Astrocyte (in vitro differentiated cells and primary cell): ENCODE data around the gene HASPIN. TPM values are rescaled to one million over a fixed set of nuclear protein-coding genes. Genes with fewer than 3 reads are reported as not detected.

Source experiments
- DNase-seq: peaks from one replicate; pipeline ENCODE4 v3.0.0-alpha.2; 2010; ENCODE audit warnings: low read depth
- FAIRE-seq: peaks from 2 replicates; lab custom pipeline; 2011; peaks lifted over from hg19 to GRCh38; lab: Jason Lieb, UNC
- H2AFZ ChIP-seq: 2 replicates; pipeline ENCODE4 v1.6.0; 2012; ENCODE audit warnings: low read depth, low read length, inconsistent platforms
- H3K27ac ChIP-seq: 2 replicates; pipeline ENCODE4 v1.5.1; 2011; ENCODE audit warnings: low read depth, low read length, inconsistent platforms
- H3K27me3 ChIP-seq: 2 replicates; pipeline ENCODE4 v1.6.0; 2011; ENCODE audit warnings: low read length, inconsistent platforms; ENCODE audit not compliant: insufficient read depth
- H3K36me3 ChIP-seq: 2 replicates; pipeline ENCODE4 v1.5.1; 2011; ENCODE audit warnings: low read length, inconsistent platforms; ENCODE audit not compliant: insufficient read depth
- H3K4me1 ChIP-seq: 2 replicates; pipeline ENCODE4 v1.5.1; 2011; ENCODE audit warnings: low read length, inconsistent platforms; ENCODE audit not compliant: insufficient read depth
- H3K4me2 ChIP-seq: 2 replicates; pipeline ENCODE4 v1.6.0; 2012; ENCODE audit warnings: low read length, inconsistent platforms
- H3K4me3 ChIP-seq: 2 replicates; pipeline ENCODE4 v1.5.1; 2011; ENCODE audit warnings: low read depth, mild to moderate bottlenecking, low read length, inconsistent platforms; ENCODE audit not compliant: insufficient read depth
- H3K79me2 ChIP-seq: 2 replicates; pipeline ENCODE4 v1.6.0; 2012; ENCODE audit warnings: mild to moderate bottlenecking, low read length, inconsistent platforms; ENCODE audit not compliant: insufficient read depth
- H3K9ac ChIP-seq: 2 replicates; pipeline ENCODE4 v1.6.0; 2012; ENCODE audit warnings: mild to moderate bottlenecking, low read length, inconsistent platforms
- H3K9me3 ChIP-seq: 2 replicates; pipeline ENCODE4 v1.5.1; 2012; ENCODE audit warnings: low read depth, mild to moderate bottlenecking, low read length, inconsistent platforms; ENCODE audit not compliant: insufficient read depth
- H4K20me1 ChIP-seq: 2 replicates; pipeline ENCODE4 v1.6.0; 2012; ENCODE audit warnings: low read length, inconsistent platforms; ENCODE audit not compliant: insufficient read depth
- H3K27ac Mint-ChIP-seq: one replicate; pipeline ENCODE4 v1.8.0; 2021; ENCODE audit warnings: mild to moderate bottlenecking, mixed read lengths; ENCODE audit not compliant: unreplicated experiment
- H3K27me3 Mint-ChIP-seq: one replicate; pipeline ENCODE4 v1.8.0; 2021; ENCODE audit warnings: low read depth, mixed read lengths; ENCODE audit not compliant: unreplicated experiment
- H3K36me3 Mint-ChIP-seq: one replicate; pipeline ENCODE4 v1.8.0; 2021; ENCODE audit warnings: low read depth, mixed read lengths; ENCODE audit not compliant: unreplicated experiment
- H3K4me1 Mint-ChIP-seq: one replicate; pipeline ENCODE4 v1.8.0; 2021; ENCODE audit warnings: low read depth, mixed read lengths; ENCODE audit not compliant: unreplicated experiment
- H3K4me3 Mint-ChIP-seq: one replicate; pipeline ENCODE4 v1.8.0; 2021; ENCODE audit warnings: mild to moderate bottlenecking, moderate library complexity, mixed read lengths; ENCODE audit not compliant: unreplicated experiment
- H3K9me3 Mint-ChIP-seq: one replicate; pipeline ENCODE4 v1.8.0; 2021; ENCODE audit warnings: mild to moderate bottlenecking, mixed read lengths; ENCODE audit not compliant: unreplicated experiment
- CTCF ChIP-seq: IDR thresholded peaks from 2 replicates; pipeline ENCODE4 v1.5.1; 2011; ENCODE audit warnings: low read depth, mild to moderate bottlenecking, inconsistent platforms, low read length, moderate library complexity; ENCODE audit not compliant: insufficient read depth
- EZH2 ChIP-seq: IDR thresholded peaks from 2 replicates; pipeline ENCODE4 v1.6.1; 2012; ENCODE audit warnings: mild to moderate bottlenecking, low read length, inconsistent platforms; ENCODE audit not compliant: insufficient read depth
- total RNA-seq: library from RNA; stranded (reverse); gene quantifications from 2 replicates; pipeline ENCODE4 v1.2.1, GENCODE V29; 2021

Gene HASPIN
- total RNA-seq, 1 donor from 2014 or later = 2.4 TPM

- H3K9ac ChIP-seq = no peak overlapping the region
- H3K36me3 Mint-ChIP-seq = peaks cover 9% of the 10 kb centered on the region
- DNase-seq (no peak), FAIRE-seq (no peak)
- no peak overlapping the region for H3K4me3 Mint-ChIP-seq
- H3K9me3 ChIP-seq = no peaks in the 10 kb centered on the region
- no peak overlapping the region for H3K4me3 ChIP-seq
- H4K20me1 ChIP-seq = no peaks in the 10 kb centered on the region
- H3K36me3 ChIP-seq = peaks cover 2% of the 10 kb centered on the region
- peaks cover 2% of the 10 kb centered on the region for H3K27me3 Mint-ChIP-seq
- no peak overlapping the region for H2AFZ ChIP-seq
- H3K4me2 ChIP-seq = no peak overlapping the region
- H3K4me1 Mint-ChIP-seq = no peaks in the 10 kb centered on the region
- no peak overlapping the region for H3K27ac Mint-ChIP-seq
- TF ChIP-seq EZH2 (no peak), CTCF (no peak)
- H3K27me3 ChIP-seq = no peaks in the 10 kb centered on the region
- no peak overlapping the region for H3K27ac ChIP-seq
- H3K9me3 Mint-ChIP-seq = no peaks in the 10 kb centered on the region
- H3K79me2 ChIP-seq = no peaks in the 10 kb centered on the region
- H3K4me1 ChIP-seq = peaks cover 6% of the 10 kb centered on the region
Measured at GRCh38 chr17:3708366-3708765, 15.3 kb upstream of the HASPIN start.

- no peaks in the 10 kb centered on the region for H3K4me1 Mint-ChIP-seq
- FAIRE-seq = no peak
- H3K36me3 ChIP-seq = peaks cover 15% of the 10 kb centered on the region
- H3K27ac ChIP-seq = no peak overlapping the region
- H3K36me3 Mint-ChIP-seq = peaks cover 11% of the 10 kb centered on the region
- no peaks in the 10 kb centered on the region for H3K79me2 ChIP-seq
- TF ChIP-seq EZH2 (no peak), CTCF (no peak)
- no peaks in the 10 kb centered on the region for H3K9me3 Mint-ChIP-seq
- peaks cover 6% of the 10 kb centered on the region for H3K4me1 ChIP-seq
- no peaks in the 10 kb centered on the region for H3K27me3 Mint-ChIP-seq
- no peak overlapping the region for H2AFZ ChIP-seq
- H3K4me3 ChIP-seq = no peak overlapping the region
- H3K27me3 ChIP-seq = no peaks in the 10 kb centered on the region
- no peaks in the 10 kb centered on the region for H3K9me3 ChIP-seq
- H3K4me2 ChIP-seq = peak overlapping the region; percentile 76
- DNase-seq = peak; percentile 63
- H3K9ac ChIP-seq = peak overlapping the region; percentile 31
- H4K20me1 ChIP-seq = no peaks in the 10 kb centered on the region
- H3K4me3 Mint-ChIP-seq = no peak overlapping the region
- no peak overlapping the region for H3K27ac Mint-ChIP-seq
Measured at GRCh38 chr17:3710951-3711383, 12.7 kb upstream of the HASPIN start.

- Histone ChIP-seq H3K4me1 (peaks cover 6% of the 10 kb centered on the region), H3K27ac (no peak overlapping the region), H3K4me2 (no peak overlapping the region), H3K27me3 (no peaks in the 10 kb centered on the region), H3K9ac (no peak overlapping the region), H2AFZ (no peak overlapping the region), H3K79me2 (no peaks in the 10 kb centered on the region), H3K36me3 (peaks cover 32% of the 10 kb centered on the region), H3K4me3 (no peak overlapping the region), H4K20me1 (no peaks in the 10 kb centered on the region), H3K9me3 (no peaks in the 10 kb centered on the region)
- Mint-ChIP-seq H3K9me3 (no peaks in the 10 kb centered on the region), H3K36me3 (peaks cover 13% of the 10 kb centered on the region), H3K4me1 (no peaks in the 10 kb centered on the region), H3K4me3 (no peak overlapping the region), H3K27me3 (no peaks in the 10 kb centered on the region), H3K27ac (no peak overlapping the region)
- FAIRE-seq = no peak
- TF ChIP-seq EZH2 (no peak), CTCF (no peak)
- peak; percentile 24 for DNase-seq
Measured at GRCh38 chr17:3712811-3713463, 10.8 kb upstream of the HASPIN start.
